GM21576 (cell line): ENCODE results near the gene SIL1.
"Not testable (repeated sequence)": the region's sequence is repeated elsewhere in the genome, so short reads cannot be mapped to it uniquely, and the experiment has no call there.

ENCODE experiments used
- ATAC-seq: cut with Tn5 transposase; IDR thresholded peaks from one replicate; pipeline ENCODE4 v1.9.1; 2021; ENCODE audit warnings: mild to moderate bottlenecking, moderate library complexity; ENCODE audit not compliant: unreplicated experiment

The SIL1 gene

DNA sequence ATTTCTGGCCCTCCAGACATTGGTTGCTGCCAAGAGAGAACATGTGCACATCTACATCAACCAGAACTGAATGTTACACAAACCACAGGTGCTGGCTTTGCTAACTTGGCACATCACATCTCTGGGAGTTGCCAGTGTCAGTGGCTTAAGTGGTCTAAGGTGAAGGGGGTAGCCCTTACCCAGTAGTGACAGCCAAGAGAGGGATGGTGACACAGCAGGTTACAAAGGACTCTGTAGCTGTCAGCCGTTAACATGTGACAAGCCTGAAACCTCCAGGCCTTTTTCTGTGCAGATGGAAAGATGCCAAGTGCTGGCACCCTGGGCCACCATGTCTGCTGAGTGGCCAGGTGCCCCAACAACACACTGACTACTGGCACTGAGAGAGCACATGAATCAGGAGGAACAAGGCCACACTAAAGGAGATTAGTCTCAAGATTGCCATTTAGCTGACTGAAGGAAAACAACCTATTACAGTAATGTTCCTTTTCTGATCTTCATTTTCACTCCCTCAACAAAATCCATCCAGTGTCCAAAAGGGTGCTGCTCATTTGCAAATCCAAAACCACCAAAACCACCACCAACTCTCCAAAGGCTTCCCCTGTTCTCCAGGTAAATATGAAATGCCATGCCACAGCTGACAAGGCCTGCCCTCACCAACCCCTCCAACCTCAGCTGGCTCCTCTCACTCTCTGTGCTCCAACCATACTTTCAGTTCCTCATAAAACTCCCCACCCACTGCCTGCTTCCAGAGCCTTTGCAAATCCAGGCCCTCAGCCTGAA lies 20.2 kb downstream of the SIL1 start:
- no peak for ATAC-seq

DNA sequence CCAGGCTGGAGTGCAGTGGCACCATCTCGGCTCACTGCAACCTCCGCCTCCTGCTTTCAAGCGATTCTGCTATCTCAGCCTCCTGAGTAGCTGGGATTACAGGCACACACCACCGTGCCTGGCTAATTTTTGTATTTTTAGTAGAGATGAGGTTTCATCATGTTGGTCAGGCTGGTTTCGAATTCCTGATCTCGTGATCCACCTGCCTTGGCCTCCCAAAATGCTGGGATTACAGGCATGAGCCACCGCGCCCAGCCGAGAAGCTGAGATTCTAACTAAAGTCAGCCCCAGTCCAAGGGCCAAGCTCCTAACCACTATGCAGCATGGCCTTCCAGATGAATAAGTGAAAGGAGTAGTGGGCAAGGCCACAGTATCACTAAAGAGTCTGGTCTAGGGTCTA lies 20.9 kb downstream of the SIL1 start:
- ATAC-seq: not testable (repeated sequence)

DNA sequence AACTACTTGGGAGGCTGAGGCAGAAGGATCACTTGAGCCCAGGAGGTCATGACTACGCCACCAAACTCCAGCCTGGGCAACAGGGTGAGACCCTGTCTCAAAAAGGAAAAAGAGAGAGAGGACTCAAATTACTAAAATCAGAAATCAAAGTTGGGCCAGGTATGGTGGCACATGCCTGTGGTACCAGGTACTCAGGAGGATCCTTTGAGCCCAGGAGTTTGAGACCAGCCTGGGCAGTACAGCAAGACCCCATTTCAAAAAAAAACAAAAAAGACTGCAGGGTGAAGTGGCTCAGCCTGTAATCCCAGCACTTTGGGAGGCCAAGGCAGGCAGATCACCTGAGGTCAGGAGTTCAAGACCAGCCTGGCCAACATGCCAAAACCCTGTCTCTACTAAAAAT lies 23.8 kb downstream of the SIL1 start:
- ATAC-seq: not testable (repeated sequence)

DNA sequence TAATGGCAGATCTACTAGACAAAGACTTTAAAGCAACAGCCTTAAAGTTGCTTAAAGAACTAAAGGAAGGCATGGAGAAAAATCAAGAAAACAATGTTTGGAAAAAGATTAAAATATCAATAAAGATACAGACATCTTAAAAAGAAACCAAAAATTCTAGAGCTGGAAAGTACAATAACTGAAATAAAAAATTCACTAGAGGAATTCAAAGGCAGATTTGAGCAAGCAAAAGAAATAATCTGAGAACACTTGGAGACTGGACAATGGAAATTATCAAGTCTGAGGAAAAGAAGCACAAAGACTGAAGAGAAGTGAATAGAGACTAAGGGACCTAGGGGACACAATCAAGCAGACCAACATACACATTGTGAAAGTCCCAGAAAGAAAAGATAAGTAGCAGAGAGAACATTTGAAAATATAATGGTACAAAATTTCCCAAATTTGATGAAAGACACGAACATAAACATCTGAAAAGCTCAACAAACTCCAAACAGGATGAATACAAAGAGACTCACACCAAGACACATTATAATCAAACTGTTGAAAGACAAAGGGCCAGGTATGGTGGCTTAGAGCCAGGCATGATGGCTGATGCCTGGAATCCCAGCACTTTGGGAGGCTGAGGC lies 26.3 kb downstream of the SIL1 start:
- ATAC-seq: no peak

DNA sequence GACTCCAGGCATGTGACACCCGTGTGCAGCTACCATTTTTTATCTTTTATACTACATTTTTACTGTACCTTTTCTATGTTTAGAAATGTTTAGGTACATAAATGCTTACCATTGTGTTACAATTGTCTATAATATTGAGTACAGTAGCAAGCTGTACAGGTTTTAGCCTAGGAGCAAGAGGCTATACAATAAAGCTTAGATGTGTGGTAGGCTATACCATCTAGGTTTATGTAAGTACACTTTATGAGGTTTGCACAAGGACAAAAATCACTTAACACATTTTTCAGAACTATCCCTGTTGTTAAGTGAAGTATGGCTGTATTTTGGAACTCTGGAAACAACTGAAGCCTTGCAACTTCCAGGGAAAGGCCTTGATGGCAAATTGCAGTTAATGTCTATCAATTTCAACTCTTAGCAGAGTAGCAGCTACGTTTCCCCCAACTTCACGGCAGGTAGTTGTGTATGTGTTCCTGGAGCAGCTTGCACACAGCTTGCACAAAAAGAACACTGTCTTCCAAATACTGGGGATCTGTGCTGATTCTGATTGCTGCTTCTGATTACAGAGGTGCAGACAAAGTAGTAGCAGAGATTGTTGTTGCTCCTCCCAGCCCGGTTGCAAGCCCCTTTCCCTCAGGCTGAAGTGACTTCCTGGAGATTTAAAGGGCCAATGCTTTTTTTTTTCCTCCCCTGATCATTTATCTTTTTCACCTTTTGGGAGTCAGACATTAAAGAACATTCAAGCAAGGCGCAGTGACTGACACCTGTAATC lies 30.0 kb downstream of the SIL1 start:
- ATAC-seq: no peak

DNA sequence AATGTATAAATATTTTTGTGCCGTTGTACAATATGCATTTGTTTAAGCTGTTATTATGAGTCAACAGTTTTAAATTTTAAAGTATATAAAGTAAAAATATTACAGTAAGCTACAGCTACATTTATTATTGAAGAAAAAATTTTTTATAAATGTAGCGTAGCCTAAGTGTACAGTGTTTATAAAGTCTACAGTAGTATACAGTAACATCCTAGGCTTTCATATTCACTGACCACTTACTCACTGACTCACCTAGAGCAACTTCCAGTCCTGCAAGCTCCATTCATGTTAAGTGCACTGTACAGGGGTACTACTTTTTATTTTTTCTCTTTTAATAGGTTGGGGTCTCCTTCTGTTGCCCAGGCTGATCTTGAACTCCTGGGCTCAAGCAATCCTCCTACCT lies 30.6 kb downstream of the SIL1 start:
- ATAC-seq: no peak

DNA sequence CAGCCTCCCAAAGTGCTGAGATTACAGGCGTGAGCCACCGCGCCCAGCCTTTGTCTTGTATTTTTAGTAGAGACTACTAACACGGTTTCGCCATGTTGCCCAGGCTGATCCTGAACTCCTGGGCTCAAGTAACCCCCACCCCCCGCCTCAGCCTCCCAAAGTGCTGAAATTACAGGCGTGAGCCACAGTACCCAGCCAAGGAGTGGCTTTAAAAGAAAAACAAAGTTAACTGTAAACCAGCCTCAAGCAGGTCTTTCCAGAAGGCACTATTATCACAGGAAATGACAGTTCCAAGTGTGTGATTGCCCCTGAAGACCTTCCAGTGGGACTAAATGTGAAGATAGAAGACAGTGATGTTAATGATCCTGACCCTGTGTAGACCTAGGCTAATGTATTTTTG lies 31.1 kb downstream of the SIL1 start:
- no peak for ATAC-seq

DNA sequence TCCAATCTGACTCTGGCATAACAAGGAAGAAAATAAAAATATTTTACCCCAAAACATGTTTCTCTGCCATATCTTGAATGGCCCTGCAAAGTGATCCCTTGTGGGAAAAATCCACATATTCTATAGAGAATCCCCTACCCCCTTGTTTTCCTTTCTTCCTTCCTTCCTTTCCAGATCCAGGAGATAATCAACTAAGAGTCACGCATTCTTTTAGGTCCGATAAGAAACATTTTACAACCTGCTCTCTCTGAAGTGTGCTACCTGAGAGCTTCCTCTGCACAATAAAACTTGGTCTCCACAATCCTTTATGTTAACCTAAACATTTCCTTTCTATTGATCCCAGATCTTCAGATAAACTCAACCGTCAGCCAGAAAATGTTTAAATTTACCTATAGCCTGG lies 33.3 kb downstream of the SIL1 start:
- not testable (repeated sequence) for ATAC-seq

DNA sequence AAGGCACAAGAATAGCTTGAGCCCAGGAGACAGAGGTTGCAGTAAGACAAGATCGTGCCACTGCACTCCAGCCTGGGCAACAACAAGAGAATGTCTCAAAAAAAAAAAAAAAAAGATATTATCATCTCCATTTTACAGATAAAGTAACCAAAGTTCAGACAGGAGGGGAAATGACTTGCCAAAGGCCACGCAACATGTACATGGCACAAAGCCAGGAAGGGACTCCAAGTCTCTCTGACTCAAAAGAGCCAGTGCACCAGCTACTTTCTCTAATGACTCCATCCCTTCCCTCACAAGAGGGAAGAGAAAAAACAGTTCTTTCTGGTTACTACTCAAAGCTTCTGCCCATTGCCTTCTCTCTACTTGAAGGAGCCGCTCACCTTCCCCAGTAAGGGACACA lies 34.1 kb downstream of the SIL1 start:
- ATAC-seq: no peak

DNA sequence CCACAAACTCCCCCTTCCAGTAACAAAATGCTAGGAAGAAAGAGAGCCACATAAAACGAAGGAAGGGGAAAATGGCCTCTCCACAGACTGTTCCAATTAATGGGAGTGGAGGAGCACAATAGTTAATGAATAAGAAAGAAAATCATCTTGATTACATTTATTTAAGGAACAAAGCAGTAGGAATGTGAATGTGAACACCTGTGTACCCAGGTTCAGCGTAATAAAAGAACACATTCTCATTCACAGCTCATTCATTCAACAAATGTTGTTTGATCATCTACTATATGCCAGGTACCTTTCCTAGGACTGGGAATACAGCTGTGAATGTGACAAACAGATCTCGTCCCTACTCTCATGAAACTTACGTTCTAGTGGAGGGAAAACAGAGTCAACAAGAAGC lies 35.7 kb downstream of the SIL1 start:
- ATAC-seq: no peak

DNA sequence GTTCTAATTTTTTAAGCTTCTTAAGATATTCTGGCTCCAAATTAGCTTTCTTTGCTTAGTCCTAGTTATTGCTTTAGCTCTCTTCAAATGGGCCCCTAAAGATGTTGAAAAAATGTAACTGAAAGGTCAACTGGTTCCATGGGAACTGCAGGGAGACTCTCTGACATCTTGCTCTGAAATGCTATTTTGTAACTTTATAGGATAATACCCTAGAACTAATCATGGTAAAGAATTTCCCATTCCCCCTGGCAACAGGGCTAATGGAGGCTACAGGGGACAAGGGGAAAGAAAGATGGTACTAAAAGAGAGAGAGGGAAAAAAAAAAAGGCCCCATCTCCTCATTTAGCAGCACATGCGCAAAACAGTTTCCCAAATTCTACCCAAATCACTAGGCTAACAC lies 39.4 kb downstream of the SIL1 start:
- ATAC-seq: no peak

DNA sequence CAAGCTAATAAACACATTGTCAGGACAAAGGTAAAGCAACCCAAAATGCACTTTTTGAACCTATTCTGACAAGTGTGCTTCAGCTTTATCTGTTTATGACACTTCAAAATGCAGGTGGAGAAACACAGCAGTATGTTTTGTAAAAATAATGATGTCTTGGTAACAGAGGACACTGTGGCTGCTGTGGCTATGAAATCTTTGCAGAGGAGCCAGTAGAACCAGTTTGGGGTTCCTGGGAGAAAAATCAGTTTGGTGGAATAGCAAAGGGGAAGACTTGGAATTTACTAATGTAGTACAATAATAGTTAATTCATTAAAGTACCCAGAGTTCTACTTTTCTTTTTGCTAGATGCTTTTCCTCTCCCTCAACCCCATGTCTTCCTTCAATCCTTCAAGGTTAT lies 40.6 kb downstream of the SIL1 start:
- no peak for ATAC-seq

DNA sequence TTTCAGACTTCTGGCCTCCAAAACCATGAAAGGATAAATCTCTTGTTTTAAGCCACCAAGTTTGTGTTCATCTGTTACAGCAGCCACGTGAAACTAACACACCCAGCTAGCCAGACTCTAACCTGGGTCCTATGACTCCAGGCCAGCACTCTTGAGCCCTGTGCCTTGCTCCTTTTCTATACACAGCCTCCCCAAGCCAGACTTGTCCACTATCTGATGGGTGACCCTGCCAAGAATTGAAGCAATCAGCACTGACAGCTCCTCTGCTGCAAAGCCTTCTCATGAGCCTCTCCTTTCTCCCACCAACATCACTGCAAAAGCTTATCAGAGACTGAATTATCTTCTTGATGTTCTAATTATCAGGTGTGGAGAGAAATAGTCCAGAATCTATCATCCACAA lies 41.4 kb downstream of the SIL1 start:
- no peak for ATAC-seq

DNA sequence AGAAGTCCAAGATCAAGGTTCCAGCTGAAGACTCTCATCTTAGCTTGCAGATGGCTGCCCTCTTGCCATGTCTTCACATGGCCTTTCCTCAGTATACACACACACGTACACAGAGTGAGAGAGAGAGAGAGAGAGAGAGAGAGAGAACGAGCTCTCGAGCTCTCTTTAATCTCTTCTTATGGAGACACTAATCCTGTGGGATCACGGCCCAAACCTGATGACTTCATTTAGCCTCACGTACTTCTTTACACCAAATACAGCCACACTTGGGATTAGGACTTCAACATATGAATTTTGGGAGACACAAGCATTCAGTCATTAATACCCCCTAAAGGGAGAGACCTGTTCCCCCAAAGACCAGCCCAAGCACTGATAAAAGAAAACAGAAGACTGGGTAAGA lies 42.8 kb downstream of the SIL1 start:
- ATAC-seq: no peak

DNA sequence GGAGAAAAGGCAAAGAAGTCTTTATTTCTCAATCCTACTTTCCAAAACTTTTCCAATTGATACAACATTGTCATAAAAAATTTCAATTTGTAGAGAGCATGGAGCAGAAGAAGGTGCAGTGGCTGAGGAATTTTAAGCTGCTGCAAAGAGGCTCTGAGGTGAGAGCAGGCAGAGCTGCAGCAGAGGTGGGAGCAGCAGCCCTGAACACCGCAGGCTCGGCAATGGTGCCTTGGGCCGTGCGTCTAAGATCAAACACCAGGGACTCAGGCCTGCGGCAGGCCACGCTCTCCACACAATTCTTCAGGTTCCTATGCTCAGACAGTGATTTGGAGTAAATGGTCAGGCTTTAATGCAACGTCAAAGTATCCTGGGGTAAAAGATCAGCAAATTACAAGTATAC lies 46.3 kb downstream of the SIL1 start:
- no peak for ATAC-seq

DNA sequence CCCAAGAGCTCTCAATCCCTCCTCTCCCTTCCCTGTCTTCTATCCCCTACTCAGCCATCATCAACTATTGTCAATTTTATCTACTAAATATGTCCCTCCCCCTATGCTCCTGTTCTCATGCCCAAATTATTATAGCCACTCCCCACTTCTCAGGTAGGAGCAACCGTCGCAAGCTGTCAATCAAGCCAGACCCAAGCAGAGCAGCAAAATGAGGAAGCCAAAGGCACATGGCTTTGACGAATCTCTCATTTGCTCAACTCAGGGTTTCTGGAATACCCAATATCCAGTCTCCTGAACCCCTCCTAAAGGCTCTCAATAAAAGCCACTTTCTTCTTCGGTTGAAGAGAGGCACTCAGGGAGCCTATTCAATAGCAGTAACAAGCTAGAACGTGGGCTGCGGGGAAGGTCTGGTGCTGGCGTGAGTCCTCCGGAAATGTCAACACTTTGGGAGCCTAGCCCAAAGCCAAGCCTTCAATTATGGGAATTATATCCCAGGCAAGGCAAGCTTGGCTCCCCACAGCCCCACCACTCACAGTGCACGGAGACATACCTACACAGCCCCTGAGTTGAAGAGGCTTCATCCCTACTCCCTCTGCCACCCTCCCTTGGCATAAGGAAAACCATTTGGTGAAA lies 47.7 kb downstream of the SIL1 start:
- no peak for ATAC-seq

DNA sequence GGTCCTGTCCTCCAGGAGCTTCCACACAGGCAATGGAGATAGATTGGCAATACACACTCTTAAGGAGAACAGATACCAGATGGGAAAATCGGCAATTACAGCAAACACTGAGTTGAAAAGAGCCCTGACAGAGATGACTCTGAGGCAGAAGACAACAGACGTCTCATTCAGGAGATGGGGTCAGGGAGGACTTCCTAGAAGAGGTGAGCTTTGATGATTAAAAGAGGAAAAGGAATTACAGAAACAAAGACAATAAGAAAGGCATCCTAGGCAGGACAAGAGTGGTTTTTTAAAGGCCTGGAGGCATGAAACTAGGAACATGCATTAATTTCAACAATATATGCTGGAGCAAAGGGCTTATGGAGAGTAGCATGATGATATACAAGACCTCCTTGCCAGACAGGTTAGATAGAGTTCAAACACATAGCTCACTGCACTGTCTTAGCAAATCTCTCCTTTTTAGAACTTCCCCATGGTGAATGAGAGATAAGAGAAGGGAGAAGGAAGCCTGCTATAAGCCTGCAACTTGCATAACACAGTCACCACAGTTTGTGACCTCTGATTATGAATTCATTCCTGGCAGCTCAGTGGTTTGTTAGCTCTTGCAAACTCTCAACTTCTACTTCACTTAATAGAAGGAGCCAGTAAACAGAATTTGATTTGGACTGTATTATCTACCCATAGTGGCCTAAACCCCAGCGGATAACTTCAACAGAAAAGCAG lies 48.5 kb downstream of the SIL1 start:
- ATAC-seq: no peak

DNA sequence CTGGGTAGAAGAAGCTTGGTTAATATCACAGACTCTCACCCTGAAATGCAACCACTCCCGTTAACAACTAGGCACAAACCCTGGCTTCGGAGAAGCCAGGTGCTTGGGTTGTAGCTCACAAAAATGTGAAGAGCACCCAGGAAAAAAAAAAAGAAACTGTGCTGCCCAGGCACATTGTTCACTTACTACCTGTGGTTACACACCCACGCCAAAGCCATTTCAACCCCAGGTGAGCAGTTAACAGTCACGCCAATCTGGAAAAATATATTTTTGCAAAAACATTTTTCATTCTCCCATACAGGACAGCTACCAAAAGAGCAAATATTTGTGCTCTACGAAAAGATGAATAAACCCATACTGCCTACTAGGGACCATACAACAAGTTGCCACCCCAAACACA lies 49.2 kb downstream of the SIL1 start:
- ATAC-seq: no peak

DNA sequence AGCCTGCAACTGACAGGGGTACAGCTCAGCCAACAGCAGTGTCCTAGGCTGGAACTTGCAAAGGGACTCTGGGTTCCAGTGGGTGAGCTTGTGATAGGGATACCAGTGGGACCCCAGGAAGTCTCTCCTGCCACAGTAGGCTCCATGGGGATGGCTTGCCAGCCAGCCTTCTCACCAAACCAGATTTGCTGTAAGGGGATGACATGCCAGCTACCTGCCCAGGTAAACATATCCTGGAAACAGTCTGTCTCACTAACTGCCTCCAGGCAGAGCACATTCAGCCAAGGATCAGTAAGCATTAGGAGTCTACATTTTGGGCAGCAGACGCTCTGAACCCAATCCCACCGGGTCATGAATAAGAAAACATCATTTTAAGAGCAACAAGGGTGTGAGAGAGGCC lies 49.9 kb downstream of the SIL1 start:
- ATAC-seq: no peak

DNA sequence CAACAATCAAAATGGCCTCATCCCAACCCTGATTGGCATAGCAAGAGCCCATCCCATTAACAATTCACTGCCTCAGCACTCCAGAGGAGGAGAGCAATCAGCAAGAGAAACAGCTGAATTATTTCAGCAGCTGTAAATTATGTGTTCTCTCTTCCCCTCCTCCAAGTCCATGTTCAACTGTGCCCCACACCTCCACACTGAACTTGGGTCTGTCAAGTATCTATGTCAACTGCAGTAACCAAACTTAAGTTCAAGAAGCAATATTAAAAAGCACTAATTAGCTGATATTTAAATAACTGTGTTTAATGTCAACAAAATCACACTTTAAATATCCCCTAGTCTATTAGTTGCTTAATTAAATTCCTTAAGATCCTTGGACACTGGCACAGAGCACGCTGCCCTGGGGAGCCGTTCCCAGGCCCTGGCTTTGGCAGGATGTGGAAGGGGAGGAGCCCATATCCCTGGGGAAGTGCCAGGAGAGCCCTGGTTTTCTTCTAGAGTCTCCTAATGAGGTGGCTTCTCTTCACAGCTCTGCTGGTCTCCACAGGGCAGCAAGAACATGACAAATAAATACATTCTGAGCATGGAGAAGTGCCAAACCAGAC lies 50.6 kb downstream of the SIL1 start:
- ATAC-seq: no peak
